ENCODE measurements around the gene TEX51. TPM values are rescaled to one million over a fixed set of nuclear protein-coding genes. Genes with fewer than 3 reads are reported as not detected.

The TEX51 gene
- total RNA-seq, 2 experiments from 2014 or later: not detected

GRCh38 chr2:126902859-126903258, 4.2 kb downstream of the TEX51 start:
- CTCF ChIA-PET: no interaction called here
- H3K9me3 Mint-ChIP-seq (ENCODE audit: low read depth): no peaks in the 10 kb centered on the region
- no peaks in the 10 kb centered on the region for H3K36me3 Mint-ChIP-seq
- no peak overlapping the region for H3K4me3 Mint-ChIP-seq
- DNase-seq (no peak), ATAC-seq (no peak)
- H3K27ac Mint-ChIP-seq: no peak overlapping the region
- peaks cover 3% of the 10 kb centered on the region for H3K4me1 Mint-ChIP-seq
- H3K27me3 Mint-ChIP-seq: peaks cover 2% of the 10 kb centered on the region

DNA sequence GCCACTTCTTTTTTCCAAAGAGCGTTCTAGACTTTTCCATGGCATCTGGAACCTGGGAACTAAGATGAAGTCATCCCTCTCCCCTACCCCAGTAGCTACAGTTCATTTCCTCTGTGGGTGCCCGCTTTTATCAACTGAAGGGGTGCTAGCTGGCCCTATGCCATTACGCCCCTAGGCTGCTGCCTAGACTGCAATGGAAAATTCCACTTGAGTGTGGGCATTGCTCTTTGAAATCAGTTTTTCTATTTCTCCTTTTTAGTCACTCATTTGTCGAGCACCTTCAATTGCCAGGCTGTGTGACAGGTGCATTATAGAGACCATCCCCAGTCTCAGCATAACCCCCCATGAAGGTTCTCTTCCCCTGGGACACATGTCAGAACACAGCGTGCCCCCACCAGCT, 7.3 kb downstream of the TEX51 start:
- Mint-ChIP-seq H3K4me3 (no peak overlapping the region), H3K36me3 (no peaks in the 10 kb centered on the region), H3K27ac (no peak overlapping the region), H3K27me3 (peaks cover 2% of the 10 kb centered on the region), H3K4me1 (peaks cover 3% of the 10 kb centered on the region), H3K9me3 (ENCODE audit: low read depth) (no peaks in the 10 kb centered on the region)
- no peak for ATAC-seq
- DNase-seq: peak; percentile 26
- CTCF ChIA-PET: interaction anchor here (0.9 kb wide), 1 partner anchor 66 kb away, joined by 3 read pairs; no protein-coding TSS in a partner anchor

GRCh38 chr2:126906781-126907180, 8.1 kb downstream of the TEX51 start:
- Mint-ChIP-seq H3K27ac (no peak overlapping the region), H3K9me3 (ENCODE audit: low read depth) (no peaks in the 10 kb centered on the region), H3K36me3 (no peaks in the 10 kb centered on the region), H3K27me3 (peaks cover 2% of the 10 kb centered on the region), H3K4me1 (peaks cover 3% of the 10 kb centered on the region), H3K4me3 (no peak overlapping the region)
- ATAC-seq (no peak), DNase-seq (peak; percentile 28)
- CTCF ChIA-PET: no interaction called here

DNA sequence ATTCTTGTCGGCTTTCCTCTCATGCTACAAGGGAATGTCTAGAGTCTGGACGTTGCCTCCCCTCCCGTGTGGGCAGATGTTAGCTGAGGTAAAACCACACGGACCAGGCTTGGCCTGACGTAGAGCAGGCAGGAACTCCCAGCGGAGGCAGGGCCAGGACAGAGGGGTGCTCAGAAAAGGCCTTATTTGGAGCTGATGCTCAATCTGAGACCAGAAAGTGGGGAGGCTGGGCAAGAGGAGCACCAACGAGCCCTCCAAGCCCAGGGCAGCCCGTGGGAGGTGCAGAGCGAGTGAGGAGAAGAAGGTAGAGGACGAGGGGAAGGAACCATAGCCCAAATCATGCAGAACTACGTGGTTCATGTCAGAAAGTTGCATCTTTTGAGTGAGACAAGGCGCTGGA, 9.0 kb downstream of the TEX51 start:
- H3K9me3 Mint-ChIP-seq (ENCODE audit: low read depth): no peaks in the 10 kb centered on the region
- DNase-seq (peak; percentile 36), ATAC-seq (peak; percentile 39)
- H3K36me3 Mint-ChIP-seq: no peaks in the 10 kb centered on the region
- no peak overlapping the region for H3K27ac Mint-ChIP-seq
- CTCF ChIA-PET: no interaction called here
- H3K4me1 Mint-ChIP-seq: peaks cover 3% of the 10 kb centered on the region
- peaks cover under 1% of the 10 kb centered on the region for H3K27me3 Mint-ChIP-seq
- no peak overlapping the region for H3K4me3 Mint-ChIP-seq

DNA sequence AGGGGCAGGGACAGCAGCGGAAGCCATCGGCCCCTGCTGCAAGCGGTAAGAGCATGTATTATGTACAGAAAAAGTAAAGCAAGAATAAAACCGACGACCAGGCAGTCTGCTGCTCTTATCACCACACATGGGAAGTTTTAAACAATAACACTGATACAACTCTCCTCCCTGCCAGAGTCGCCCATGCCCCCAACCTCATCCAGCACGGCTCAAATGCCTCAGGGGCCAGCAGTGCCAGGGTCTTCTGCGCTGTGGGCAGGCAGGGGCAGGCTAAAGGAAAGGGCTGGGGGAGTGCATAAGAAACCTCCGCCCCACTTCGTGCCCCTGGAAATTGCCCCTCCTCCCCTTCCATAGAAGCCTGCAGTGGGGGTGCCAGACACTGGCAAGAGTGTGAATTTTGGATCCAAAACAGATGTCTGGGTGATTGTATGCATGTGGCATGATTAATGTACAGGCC, 10.1 kb downstream of the TEX51 start:
- Mint-ChIP-seq H3K27ac (no peak overlapping the region), H3K4me1 (peaks cover 3% of the 10 kb centered on the region)

DNA sequence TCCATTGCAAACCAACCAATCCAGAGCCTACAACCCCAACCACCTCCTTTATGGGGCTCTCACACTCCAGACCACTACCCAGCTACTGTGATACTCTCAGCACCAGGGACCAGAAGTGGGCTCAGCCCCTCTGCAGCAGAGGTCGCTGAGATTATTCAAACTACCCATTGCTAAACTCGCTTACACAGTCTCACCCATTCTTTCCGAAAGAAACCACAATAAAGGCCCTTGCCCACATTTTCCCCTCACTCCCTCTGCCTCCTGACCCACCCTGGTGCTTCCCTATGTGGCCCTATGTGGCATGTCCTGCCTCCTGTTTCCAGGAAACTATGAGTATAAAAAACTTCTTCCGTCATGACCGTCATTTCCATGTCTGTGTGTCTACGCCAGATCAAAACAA, 10.7 kb downstream of the TEX51 start:
- peaks cover 3% of the 10 kb centered on the region for H3K4me1 Mint-ChIP-seq
- CTCF ChIA-PET: no interaction called here

More for the DNA sequence above, 10.1 kb downstream of the TEX51 start:
- DNase-seq (peak; percentile 18), ATAC-seq (no peak)
- no peaks in the 10 kb centered on the region for H3K9me3 Mint-ChIP-seq (ENCODE audit: low read depth)
- CTCF ChIA-PET: no interaction called here
- H3K4me3 Mint-ChIP-seq: no peak overlapping the region
- no peaks in the 10 kb centered on the region for H3K27me3 Mint-ChIP-seq
- H3K36me3 Mint-ChIP-seq: no peaks in the 10 kb centered on the region

DNA sequence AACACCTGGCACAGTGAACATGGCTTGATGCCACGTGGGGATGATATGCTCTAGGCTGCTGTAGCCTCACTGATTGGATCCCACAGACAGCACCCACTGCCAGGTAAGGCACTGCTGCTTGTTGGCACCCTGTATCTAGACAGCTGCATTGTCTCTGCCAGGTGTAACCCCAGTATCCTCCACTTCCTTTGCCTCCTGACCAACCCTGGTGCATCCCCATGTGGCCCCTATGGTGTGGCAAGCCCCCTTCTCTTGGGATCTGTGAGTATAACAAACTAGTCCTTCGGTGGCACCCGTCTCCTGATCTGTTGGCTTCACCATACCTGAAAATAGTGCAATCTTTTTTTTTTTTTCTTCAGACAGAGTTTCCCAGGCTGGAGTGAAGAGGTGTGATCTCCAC, 11.1 kb downstream of the TEX51 start:
- CTCF ChIA-PET: interaction anchor here (1.0 kb wide), 1 partner anchor 23 kb away, joined by 3 read pairs; no protein-coding TSS in a partner anchor
- H3K9me3 Mint-ChIP-seq (ENCODE audit: low read depth): no peaks in the 10 kb centered on the region

More for the DNA sequence above, 10.7 kb downstream of the TEX51 start:
- no peak overlapping the region for H3K27ac Mint-ChIP-seq
- no peaks in the 10 kb centered on the region for H3K9me3 Mint-ChIP-seq (ENCODE audit: low read depth)
- ATAC-seq (no peak), DNase-seq (no peak)
- H3K27me3 Mint-ChIP-seq: no peaks in the 10 kb centered on the region
- no peaks in the 10 kb centered on the region for H3K36me3 Mint-ChIP-seq
- no peak overlapping the region for H3K4me3 Mint-ChIP-seq

GRCh38 chr2:126910637-126911036, 11.9 kb downstream of the TEX51 start:
- no peaks in the 10 kb centered on the region for H3K9me3 Mint-ChIP-seq (ENCODE audit: low read depth)

More for the DNA sequence above, 11.1 kb downstream of the TEX51 start:
- Mint-ChIP-seq H3K36me3 (no peaks in the 10 kb centered on the region), H3K4me3 (no peak overlapping the region), H3K27ac (no peak overlapping the region), H3K4me1 (peaks cover 3% of the 10 kb centered on the region), H3K27me3 (no peaks in the 10 kb centered on the region)
- ATAC-seq: no peak
- no peak for DNase-seq

DNA sequence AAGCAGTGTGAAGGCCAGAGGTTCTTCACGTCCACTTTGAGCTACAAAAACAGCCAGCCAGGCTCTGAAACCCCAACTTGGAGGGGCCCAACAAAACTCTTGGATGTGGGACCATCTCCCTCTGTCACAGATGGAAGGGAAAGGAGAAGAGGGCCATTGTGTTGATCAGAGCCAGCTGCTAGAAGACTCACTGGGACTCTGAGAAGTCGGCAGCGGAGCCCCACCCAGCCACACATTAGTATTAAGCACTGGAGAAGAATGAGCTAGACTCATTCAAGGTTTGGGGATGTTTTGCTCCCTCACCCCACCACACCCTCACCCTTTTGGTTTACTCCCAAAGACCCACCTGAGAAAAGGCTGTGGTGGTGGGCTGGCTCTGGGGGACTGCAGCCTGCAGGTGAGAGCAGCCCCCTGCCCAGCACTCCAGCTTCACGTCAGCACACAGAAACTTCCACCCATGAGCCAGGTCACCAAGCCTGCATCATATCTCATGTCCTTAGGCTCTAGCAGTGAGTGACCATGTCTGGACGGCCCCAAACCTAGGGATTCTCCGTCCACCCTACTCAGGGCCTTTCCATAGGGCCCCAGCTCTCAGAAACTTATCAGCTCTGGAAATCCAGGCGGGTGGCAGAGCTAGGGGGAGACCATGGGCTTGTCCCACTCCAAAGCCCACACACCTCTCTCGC, 12.6 kb downstream of the TEX51 start:
- Mint-ChIP-seq H3K4me1 (peaks cover 3% of the 10 kb centered on the region), H3K9me3 (ENCODE audit: low read depth) (no peaks in the 10 kb centered on the region), H3K27me3 (no peaks in the 10 kb centered on the region), H3K4me3 (no peak overlapping the region), H3K27ac (no peak overlapping the region), H3K36me3 (no peaks in the 10 kb centered on the region)
- CTCF ChIA-PET: no interaction called here
- no peak for DNase-seq
- no peak for ATAC-seq

More at GRCh38 chr2:126910637-126911036, 11.9 kb downstream of the TEX51 start:
- no peak for DNase-seq
- Mint-ChIP-seq H3K27ac (no peak overlapping the region), H3K27me3 (no peaks in the 10 kb centered on the region), H3K36me3 (no peaks in the 10 kb centered on the region), H3K4me1 (peaks cover 3% of the 10 kb centered on the region), H3K4me3 (no peak overlapping the region)
- CTCF ChIA-PET: interaction anchor here (1.0 kb wide), 1 partner anchor 24 kb away, joined by 3 read pairs; no protein-coding TSS in a partner anchor
- no peak for ATAC-seq

DNA sequence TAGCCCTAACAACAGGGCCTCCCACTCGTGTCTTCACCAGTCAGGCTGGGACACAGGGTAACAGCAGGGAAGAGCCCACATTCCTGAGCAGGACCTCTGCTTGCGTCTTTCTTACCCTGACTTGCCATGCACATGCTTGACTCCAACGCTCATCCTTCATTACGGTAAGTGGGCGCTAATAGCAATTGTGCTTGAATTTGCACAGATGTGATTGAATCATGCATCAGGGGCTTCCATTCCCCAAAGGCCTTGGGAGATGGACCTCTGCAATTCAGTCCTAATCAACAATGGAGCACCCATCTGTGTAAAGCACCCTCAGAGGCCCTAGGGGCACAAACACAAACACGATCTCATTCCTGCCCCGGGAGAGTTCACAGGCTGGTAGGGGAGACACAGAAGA, 13.5 kb downstream of the TEX51 start:
- Mint-ChIP-seq H3K9me3 (ENCODE audit: low read depth) (no peaks in the 10 kb centered on the region), H3K4me3 (no peak overlapping the region), H3K27me3 (no peaks in the 10 kb centered on the region), H3K36me3 (no peaks in the 10 kb centered on the region), H3K4me1 (peaks cover 3% of the 10 kb centered on the region), H3K27ac (no peak overlapping the region)
- DNase-seq: no peak
- CTCF ChIA-PET: no interaction called here
- ATAC-seq: no peak

DNA sequence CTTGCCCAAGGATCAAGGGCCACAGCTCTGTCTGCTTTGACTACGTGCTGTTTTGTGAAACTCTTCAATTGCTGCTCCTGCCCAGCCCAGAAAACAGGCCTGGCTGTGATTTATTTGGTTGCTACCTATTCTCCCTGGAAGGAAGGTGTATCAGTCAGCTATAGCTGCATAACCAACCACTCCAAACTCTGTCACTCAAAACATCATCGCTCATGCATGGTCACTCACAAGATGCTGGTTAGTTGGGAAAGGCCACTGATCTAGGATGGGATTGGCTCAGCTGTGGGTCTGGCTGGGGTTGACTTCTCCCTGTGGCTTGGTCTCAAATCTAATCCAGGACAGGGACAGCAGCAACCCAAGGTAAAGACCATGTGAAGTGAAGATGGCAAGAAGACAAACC, 14.6 kb downstream of the TEX51 start:
- no peak overlapping the region for H3K27ac Mint-ChIP-seq
- H3K27me3 Mint-ChIP-seq: no peaks in the 10 kb centered on the region
- H3K36me3 Mint-ChIP-seq: no peaks in the 10 kb centered on the region
- H3K4me1 Mint-ChIP-seq: no peaks in the 10 kb centered on the region
- H3K9me3 Mint-ChIP-seq (ENCODE audit: low read depth): no peaks in the 10 kb centered on the region
- CTCF ChIA-PET: no interaction called here
- H3K4me3 Mint-ChIP-seq: no peak overlapping the region
- ATAC-seq (no peak), DNase-seq (peak; percentile 9)

GRCh38 chr2:126913881-126914615, 15.4 kb downstream of the TEX51 start:
- Mint-ChIP-seq H3K4me3 (no peak overlapping the region), H3K27ac (no peak overlapping the region), H3K9me3 (ENCODE audit: low read depth) (no peaks in the 10 kb centered on the region), H3K36me3 (no peaks in the 10 kb centered on the region), H3K27me3 (no peaks in the 10 kb centered on the region), H3K4me1 (no peaks in the 10 kb centered on the region)
- ATAC-seq (no peak), DNase-seq (no peak)
- CTCF ChIA-PET: no interaction called here

DNA sequence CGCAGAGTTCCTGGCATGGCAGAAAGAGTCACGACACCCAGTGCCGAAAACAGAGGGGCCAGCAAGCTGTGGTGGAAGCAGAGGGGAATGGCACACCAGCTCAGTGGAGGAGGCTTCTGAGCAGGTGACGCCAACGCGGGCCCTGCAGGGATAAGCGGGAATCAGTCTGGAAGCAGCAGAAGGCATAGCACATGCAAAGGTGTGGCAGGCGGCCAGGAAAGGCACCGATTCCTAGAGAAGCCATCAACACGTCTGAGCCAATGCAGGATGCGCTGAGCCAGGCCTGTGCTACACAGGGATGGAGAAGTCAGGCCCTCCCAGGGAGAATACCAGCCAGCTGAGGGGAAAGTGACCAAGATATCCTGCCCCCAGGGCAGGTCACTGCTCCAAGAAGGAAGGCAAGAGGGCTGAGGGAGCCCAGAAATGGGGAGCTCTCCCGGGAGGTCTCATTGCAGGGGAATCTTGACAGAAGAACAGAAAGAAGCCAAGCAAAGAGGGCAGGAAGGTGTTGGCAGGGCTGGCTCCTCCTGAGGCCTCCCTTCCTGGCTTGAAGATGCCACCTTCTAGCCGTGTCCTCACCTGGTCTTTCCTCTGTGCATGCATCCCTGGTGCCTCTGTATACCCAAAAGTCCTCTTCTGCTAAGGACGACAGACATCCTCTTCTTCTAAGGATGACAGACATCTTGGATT, 16.3 kb downstream of the TEX51 start:
- Mint-ChIP-seq H3K27ac (no peak overlapping the region), H3K4me3 (no peak overlapping the region), H3K36me3 (no peaks in the 10 kb centered on the region), H3K27me3 (no peaks in the 10 kb centered on the region), H3K9me3 (ENCODE audit: low read depth) (no peaks in the 10 kb centered on the region), H3K4me1 (no peaks in the 10 kb centered on the region)
- ATAC-seq (no peak), DNase-seq (peak; percentile 18)
- CTCF ChIA-PET: no interaction called here

All from activated CD8-positive, alpha-beta memory T cell treated with anti-CD3 and anti-CD28 coated beads, Interleukin-2, amount 10 ng/mL, durations not matched to agents 7 days and 5 days (primary cell).